Endodermal cell (in vitro differentiated cells): ENCODE measurements around the gene CD3D. TPM values are rescaled to one million over a fixed set of nuclear protein-coding genes. Genes with fewer than 3 reads are reported as not detected.
A peak's percentile ranks its signal among the peaks of the same experiment; 100 is the strongest.

Source experiments
- DNase-seq: peaks from one replicate; pipeline ENCODE4 v3.0.0-alpha.2; 2017
- H3K27ac ChIP-seq: 2 replicates; pipeline ENCODE4 v1.5.1; 2013; ENCODE audit warnings: mild to moderate bottlenecking, low read depth, low read length, moderate library complexity
- H3K27me3 ChIP-seq: 2 replicates; pipeline ENCODE4 v1.6.1; 2013; ENCODE audit warnings: mild to moderate bottlenecking, low read length, moderate library complexity; ENCODE audit not compliant: insufficient read depth, control insufficient read depth, poor library complexity, severe bottlenecking
- H3K36me3 ChIP-seq: 2 replicates; pipeline ENCODE4 v1.7.0; 2013; ENCODE audit warnings: mild to moderate bottlenecking, low read length, moderate library complexity; ENCODE audit not compliant: control insufficient read depth, insufficient read depth
- H3K4me1 ChIP-seq: one replicate; pipeline ENCODE4 v1.7.0; 2013; ENCODE audit warnings: low read length; ENCODE audit not compliant: control insufficient read depth, insufficient read depth
- H3K4me3 ChIP-seq: 2 replicates; pipeline ENCODE4 v1.5.1; 2013; ENCODE audit warnings: mild to moderate bottlenecking, low read length, moderate library complexity
- H3K9ac ChIP-seq: 2 replicates; pipeline ENCODE4 v1.6.1; 2013; ENCODE audit warnings: mild to moderate bottlenecking, low read length, moderate library complexity; ENCODE audit not compliant: poor library complexity, severe bottlenecking; ENCODE audit errors: extremely low read depth
- H3K9me3 ChIP-seq: 2 replicates; pipeline ENCODE4 v1.6.1; 2013; ENCODE audit warnings: mild to moderate bottlenecking, low read length, moderate library complexity; ENCODE audit not compliant: control insufficient read depth
- H3K27ac Mint-ChIP-seq: 2 replicates; pipeline ENCODE4 v1.8.0; 2020; ENCODE audit warnings: mixed read lengths
- H3K27me3 Mint-ChIP-seq: 2 replicates; pipeline ENCODE4 v1.8.0; 2021; ENCODE audit warnings: mild to moderate bottlenecking, mixed read lengths; ENCODE audit not compliant: insufficient read depth
- H3K36me3 Mint-ChIP-seq: 2 replicates; pipeline ENCODE4 v1.8.0; 2020; ENCODE audit warnings: low read depth, mixed read lengths
- H3K4me1 Mint-ChIP-seq: 2 replicates; pipeline ENCODE4 v1.8.0; 2020; ENCODE audit warnings: mixed read lengths
- H3K4me3 Mint-ChIP-seq: 2 replicates; pipeline ENCODE4 v1.8.0; 2020; ENCODE audit warnings: mild to moderate bottlenecking, moderate library complexity, mixed read lengths
- H3K9me3 Mint-ChIP-seq: 2 replicates; pipeline ENCODE4 v1.8.0; 2020; ENCODE audit warnings: mild to moderate bottlenecking, mixed read lengths
- CTCF ChIP-seq: fragments of 200-600 bp; sonication (generic); conservative IDR thresholded peaks from 2 replicates; pipeline ENCODE4 v1.5.0; 2021; ENCODE audit warnings: antibody characterized with exemption, mild to moderate bottlenecking
- WGBS, 2 experiments: methylation state at CpG; one replicate each; pipeline versions ENCODE4 v1.1.5 to v1.1.7; 2013; ENCODE audit warnings: missing lambda C conversion rate in 2 of 2, mixed read lengths in 1 of 2; ENCODE audit not compliant: insufficient coverage in 1 of 2, insufficient read length in 1 of 2; 5-methylcytosine and 5-hydroxymethylcytosine counted together
- total RNA-seq, 2 donors: library from RNA; stranded (reverse); fragmentation: NEBNext Ultra II Directional in 1 of 2; extraction: Animal tissue kit (Norgen Biotek cat#: 25700) in 1 of 2; gene quantifications; 2 replicates in 1 of 2; 3 replicates in 1 of 2; pipeline ENCODE4 v1.2.1, GENCODE V29; 2021

The CD3D gene
- total RNA-seq, 2 donors from 2014 or later: 0.92 TPM; not detected in 1

GRCh38 chr11:118380571-118380970 lies 38.1 kb upstream of the CD3D start:
- no peaks in the 10 kb centered on the region for H3K9me3 ChIP-seq
- H3K27ac ChIP-seq: no peak overlapping the region
- H3K4me1 Mint-ChIP-seq: peaks cover 10% of the 10 kb centered on the region
- no peak overlapping the region for H3K27ac Mint-ChIP-seq
- H3K9me3 Mint-ChIP-seq: no peaks in the 10 kb centered on the region
- H3K27me3 ChIP-seq: no peaks in the 10 kb centered on the region
- H3K4me3 ChIP-seq: no peak overlapping the region
- peak overlapping the region; percentile 31 for H3K9ac ChIP-seq
- TF ChIP-seq CTCF: no peak
- peaks cover 7% of the 10 kb centered on the region for H3K4me1 ChIP-seq
- DNase-seq: no peak
- peaks cover 68% of the 10 kb centered on the region for H3K36me3 ChIP-seq
- no peaks in the 10 kb centered on the region for H3K27me3 Mint-ChIP-seq
- peaks cover 49% of the 10 kb centered on the region for H3K36me3 Mint-ChIP-seq
- H3K4me3 Mint-ChIP-seq: no peak overlapping the region

- H3K27me3 Mint-ChIP-seq: no peaks in the 10 kb centered on the region
- H3K9ac ChIP-seq: no peak overlapping the region
- H3K27ac Mint-ChIP-seq: peak overlapping the region; percentile 62
- no peaks in the 10 kb centered on the region for H3K9me3 ChIP-seq
- H3K4me3 ChIP-seq: no peak overlapping the region
- H3K4me3 Mint-ChIP-seq: no peak overlapping the region
- peaks cover 7% of the 10 kb centered on the region for H3K4me1 ChIP-seq
- H3K27me3 ChIP-seq: no peaks in the 10 kb centered on the region
- peaks cover 49% of the 10 kb centered on the region for H3K36me3 Mint-ChIP-seq
- no peak for DNase-seq
- WGBS, 2 experiments: 88 to 100% methylated on average over 3 to 4 of the region's 4 CpGs
- H3K27ac ChIP-seq: no peak overlapping the region
- no peaks in the 10 kb centered on the region for H3K9me3 Mint-ChIP-seq
- peaks cover 66% of the 10 kb centered on the region for H3K36me3 ChIP-seq
- peaks cover 7% of the 10 kb centered on the region for H3K4me1 Mint-ChIP-seq
- TF ChIP-seq CTCF: no peak
Measured at GRCh38 chr11:118379497-118379896, 37.0 kb upstream of the CD3D start.

- Histone ChIP-seq H3K4me1 (peaks cover 3% of the 10 kb centered on the region), H3K27ac (no peak overlapping the region), H3K36me3 (peaks cover 73% of the 10 kb centered on the region), H3K9me3 (no peaks in the 10 kb centered on the region), H3K9ac (no peak overlapping the region), H3K4me3 (no peak overlapping the region), H3K27me3 (no peaks in the 10 kb centered on the region)
- no peak for TF ChIP-seq CTCF
- Mint-ChIP-seq H3K27me3 (no peaks in the 10 kb centered on the region), H3K9me3 (no peaks in the 10 kb centered on the region), H3K4me1 (no peaks in the 10 kb centered on the region), H3K4me3 (no peak overlapping the region), H3K36me3 (peaks cover 65% of the 10 kb centered on the region), H3K27ac (no peak overlapping the region)
- no peak for DNase-seq
Measured at GRCh38 chr11:118375978-118376377, 33.5 kb upstream of the CD3D start.
